Stimulated activated CD4-positive, alpha-beta T cell treated with anti-CD3 and anti-CD28 coated beads, Interleukin-1b, Interleukin-23, amount 100 ng/mL, for 24 hours (primary cell): ENCODE data around the gene RITA1.

Source experiments
- DNase-seq, 4 experiments: peaks; one replicate each; pipeline ENCODE4 v3.0.0-alpha.2; 2020; ENCODE audit warnings: low read depth in 4 of 4, low spot score in 1 of 4

RITA1 gene

GRCh38 chr12:113173081-113173698, 12.3 kb upstream of the RITA1 start:
- no peak for DNase-seq

- peak; percentile 44 to 75 (median 62) for DNase-seq
Measured at GRCh38 chr12:113174461-113175384, 10.8 kb upstream of the RITA1 start.

DNA sequence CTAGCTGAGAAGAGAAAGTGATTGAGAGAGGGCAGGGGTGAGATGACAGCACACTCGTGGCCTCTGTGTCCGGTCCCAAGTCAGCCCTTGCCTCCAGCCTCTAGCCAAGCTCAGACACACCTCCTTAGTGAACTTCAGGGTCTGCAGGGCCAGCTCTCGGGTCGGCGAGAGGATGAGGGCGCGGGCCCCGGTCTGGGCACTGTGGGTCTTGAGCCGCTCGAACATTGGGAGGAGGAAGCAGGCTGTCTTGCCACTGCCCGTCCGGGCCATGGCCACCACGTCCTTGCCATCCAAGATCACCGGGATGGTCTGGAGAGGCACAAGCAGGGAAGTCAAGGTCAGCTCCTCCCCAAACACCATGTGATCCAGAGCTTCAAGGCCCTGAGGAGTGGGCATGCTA, 6.5 kb upstream of the RITA1 start:
- DNase-seq: no peak

DNA sequence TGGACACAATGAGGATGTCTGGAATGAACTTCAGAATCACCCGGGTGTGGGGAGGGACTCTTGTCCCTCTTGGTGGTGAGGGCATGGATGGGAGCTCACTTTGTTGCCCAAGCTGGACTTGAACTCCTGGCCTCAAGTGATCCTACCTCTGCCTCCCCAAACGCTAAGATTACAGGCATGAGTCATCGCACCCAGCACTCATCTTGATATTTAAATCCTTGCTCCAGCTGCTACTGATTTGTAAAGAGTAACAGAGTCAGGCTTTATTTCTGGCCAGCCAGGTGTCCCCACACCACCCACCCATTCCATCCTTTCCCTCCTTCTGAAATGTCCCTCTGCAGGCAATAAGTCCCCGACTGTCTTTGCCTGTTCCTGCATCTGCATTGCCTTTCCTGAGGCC, 5.2 kb upstream of the RITA1 start:
- no peak for DNase-seq

GRCh38 chr12:113181975-113182374, 3.5 kb upstream of the RITA1 start:
- no peak for DNase-seq

GRCh38 chr12:113183030-113183589, 2.4 kb upstream of the RITA1 start:
- DNase-seq: no peak

DNA sequence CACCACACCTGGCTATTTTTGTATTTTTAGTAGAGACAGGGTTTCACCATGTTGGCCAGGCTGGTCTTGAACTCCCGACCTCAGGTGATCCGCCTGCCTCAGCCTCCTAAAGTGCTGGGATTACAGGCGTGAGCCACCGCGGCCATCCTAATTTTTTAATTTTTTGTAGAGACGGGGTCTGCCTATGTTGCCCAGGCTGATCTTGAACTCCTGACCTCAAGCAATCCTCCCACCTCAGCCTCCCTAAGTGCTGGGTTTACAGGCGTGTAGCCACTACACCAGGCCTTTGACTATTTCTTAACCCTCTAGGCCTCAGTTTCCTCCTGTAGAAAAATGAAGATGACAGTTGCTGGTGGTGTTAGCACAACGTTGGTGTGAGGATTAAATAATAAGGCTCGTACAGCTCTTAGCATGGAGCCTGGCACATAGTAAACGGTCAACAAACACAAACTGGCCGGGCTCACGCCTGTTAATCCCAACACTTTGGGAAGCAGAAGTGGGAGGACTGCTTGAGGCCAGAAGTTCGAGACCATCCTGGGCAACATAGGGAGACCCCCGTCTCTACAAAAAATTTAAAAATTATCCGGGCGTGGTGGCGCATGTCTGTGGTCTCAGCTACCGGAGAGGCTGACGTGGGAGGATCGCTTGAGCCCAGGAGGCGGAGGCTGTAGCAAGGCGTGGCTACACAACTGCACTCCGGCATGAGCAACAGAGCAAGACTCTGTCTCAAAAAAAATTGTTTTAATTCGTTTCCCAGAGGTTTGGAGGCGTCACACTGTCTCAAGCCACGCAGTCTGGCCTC, 1.2 kb upstream of the RITA1 start:
- peak in 1 of 4 experiments; percentile 67 for DNase-seq

DNA sequence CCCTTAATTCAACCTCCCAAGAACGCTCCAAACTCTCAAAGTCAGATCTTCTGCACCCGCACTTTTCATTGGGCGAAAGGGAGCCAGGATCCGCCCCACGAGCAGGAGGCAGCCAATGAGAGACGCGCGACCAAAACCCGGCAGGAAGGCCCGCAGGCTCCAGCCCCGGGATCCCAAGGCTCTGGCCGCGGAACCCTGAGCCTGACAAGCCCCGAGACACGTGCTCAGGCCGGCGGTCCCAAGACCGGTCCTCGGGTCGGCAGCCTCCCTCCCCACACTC, 681 bp upstream of the RITA1 start:
- DNase-seq: peak; percentile 67 to 85 (median 75)

GRCh38 chr12:113186033-113186365, 478 bp downstream of the RITA1 start:
- peak in 1 of 4 experiments; percentile 13 for DNase-seq

- no peak for DNase-seq
Measured at GRCh38 chr12:113186666-113187325, 1.3 kb downstream of the RITA1 start.

DNA sequence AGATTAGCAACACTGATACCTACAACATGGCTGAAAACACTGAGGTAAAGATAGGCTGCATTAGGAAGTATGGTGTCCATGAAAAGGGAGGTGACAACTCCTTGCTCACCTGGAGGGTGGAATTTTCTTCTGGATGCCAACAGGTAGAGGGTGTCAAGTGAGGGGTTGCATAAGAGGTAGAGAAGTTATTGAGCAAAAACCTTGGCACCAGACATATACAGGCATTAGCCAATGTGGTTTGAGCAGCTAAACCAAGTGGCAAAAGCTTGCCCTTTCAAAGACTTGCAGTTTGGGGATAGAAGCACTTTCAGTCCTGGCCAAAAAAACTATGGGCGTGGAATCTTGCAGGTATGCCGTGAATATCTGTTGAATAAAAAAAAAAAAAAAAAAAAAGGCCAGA, 3.8 kb downstream of the RITA1 start:
- no peak for DNase-seq

DNA sequence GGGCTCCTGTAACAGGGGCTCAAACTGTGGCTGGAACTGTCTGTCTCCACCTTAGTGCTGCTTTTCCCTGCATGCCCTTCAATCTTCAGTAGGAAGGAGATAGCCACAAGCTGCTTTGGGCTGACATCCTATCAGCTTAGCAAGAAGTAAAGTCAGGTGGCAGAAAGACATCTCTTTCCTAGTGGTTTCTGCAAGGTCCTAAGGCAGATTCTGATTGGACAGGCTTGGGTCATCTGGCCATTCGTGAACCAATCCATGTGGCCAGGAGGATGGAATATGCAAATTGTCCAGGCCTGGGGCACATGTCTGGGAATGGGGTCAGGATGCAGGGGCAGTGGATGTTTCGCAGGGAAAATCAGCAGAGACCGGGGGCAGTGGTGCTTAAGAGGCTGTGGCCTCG, 5.2 kb downstream of the RITA1 start:
- DNase-seq: no peak

- DNase-seq: no peak
Measured at GRCh38 chr12:113191227-113191626, 5.7 kb downstream of the RITA1 start.

GRCh38 chr12:113194971-113195391, 9.5 kb downstream of the RITA1 start:
- no peak for DNase-seq

DNA sequence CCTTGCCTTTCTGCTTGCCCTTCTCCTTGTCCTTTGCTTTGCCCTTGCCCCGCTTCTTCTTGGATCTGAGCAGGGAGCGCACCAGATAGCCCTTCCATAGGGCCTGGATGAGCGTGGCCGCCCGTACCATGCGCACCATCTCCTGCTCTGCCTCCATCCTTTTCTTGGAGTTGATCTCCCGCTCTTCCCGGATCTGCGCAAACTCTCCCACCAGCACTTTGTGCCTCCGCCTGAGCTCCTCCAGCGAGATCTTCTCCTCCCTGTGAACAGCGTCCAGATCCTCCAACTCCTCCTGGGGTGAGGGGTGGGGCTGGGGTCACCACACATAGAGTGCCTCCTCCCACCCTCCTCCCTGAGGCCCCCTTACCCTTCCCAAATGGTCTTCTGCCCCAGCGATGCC, 10.1 kb downstream of the RITA1 start:
- DNase-seq: no peak

- no peak for DNase-seq
Measured at GRCh38 chr12:113196582-113196981, 11.1 kb downstream of the RITA1 start.

DNA sequence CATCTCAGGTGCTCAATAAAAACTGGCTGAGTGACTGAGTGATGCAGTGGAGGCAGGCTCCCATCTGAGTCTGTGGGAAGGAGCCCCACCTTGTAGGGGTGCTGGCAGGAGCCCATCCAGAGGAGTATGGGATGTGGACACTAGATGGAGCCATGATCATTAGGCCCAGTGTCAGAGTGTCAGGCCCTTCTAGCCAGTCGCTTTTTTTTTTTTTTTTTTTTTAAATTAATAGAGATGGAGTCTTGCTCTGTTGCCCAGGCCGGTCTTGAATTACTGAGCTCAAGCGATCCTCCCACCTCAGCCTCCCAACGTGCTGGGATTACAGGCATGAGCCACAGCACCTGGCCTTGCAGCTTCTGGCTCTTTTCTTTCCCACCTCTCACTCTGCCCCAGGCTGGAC, 11.5 kb downstream of the RITA1 start:
- DNase-seq: peak in 2 of 4 experiments; percentile 30 to 31

- no peak for DNase-seq
Measured at GRCh38 chr12:113197518-113198077, 12.1 kb downstream of the RITA1 start.

DNA sequence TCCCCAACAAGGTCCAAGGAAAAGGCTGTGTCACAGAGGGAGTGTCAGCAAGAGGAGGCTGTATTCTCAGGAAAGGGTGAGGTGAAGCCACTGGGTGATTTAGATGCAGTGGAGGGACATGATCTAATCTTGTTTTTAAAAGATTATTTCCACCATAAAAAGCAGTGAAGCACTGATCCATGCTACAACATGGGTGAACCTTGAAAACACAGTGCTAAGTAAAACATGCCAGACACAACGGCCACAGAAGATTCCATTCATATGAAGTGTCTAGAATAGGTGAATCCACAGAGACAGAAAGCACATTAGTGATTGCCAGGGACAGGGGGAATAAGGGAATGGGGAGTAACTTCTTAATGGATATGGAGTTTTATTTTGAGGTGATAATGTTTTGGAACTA, 12.8 kb downstream of the RITA1 start:
- no peak for DNase-seq

DNA sequence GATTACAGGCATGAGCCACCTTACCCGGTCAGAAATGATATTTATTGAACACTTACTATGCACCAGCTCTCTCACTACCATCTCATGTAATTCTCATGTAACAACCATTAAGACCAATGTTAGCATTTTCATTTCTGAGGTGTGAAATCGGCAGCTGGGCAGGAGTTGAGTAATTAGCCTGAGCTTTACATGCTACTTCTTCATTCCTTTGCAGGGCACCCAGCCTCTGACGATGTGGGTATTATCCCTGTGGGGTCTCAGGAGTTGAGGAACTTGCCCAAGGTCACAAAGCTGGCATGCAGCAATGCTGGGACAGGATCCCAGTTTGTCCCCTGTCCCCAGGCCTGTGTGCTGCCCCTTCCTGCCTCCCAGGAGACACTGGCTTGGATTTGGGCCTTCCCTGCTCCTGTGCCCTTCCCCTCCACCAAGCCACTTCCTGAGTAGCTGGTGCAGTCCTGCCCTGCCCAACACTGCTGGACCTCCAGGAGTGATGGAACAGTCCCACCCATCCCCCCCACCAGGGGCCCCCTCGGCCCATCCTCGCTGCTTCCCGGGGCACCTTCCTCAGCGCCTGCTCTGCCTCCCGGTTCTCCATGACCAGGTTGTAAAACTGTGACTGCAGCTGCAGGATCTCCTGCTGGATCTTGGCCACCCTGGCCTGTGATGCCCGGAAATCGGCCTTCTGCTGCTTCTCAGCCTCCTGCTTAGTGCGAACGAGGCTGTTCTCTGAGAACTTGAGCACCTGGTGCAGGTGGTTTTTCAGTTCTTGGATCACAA, 14.7 kb downstream of the RITA1 start:
- DNase-seq: no peak
